HCT116 (cell line): ENCODE results near the gene MOGAT3. TPM values are rescaled to one million over a fixed set of nuclear protein-coding genes. Genes with fewer than 3 reads are reported as not detected.
A peak's percentile ranks its signal among the peaks of the same experiment; 100 is the strongest.

Experiments
- ATAC-seq: fragments of 200-7000 bp; cut with Tn5 transposase; 2 replicates; pipeline ENCODE4 v1.9.1; 2020; ENCODE audit warnings: mild to moderate bottlenecking, moderate library complexity
- BruUV-seq: library from RNA; stranded (reverse); fragments of 400-500 nt; replicated peaks from 2 replicates; lab custom pipeline; 2021; lab: Mats Ljungman, UMichigan
- CTCF ChIA-PET: fragments of 300-600 bp; sonication (Branson Sonifier 250); formaldehyde crosslinking; loops from one replicate; lab custom pipeline; 2021; ENCODE audit warnings: antibody characterized with exemption; lab: Charles Lee
- POLR2A ChIA-PET: fragments of 300-600, 350-600 bp; sonication (Branson Sonifier 250); formaldehyde crosslinking; loops from one replicate; lab custom pipeline; 2021; ENCODE audit warnings: antibody characterized with exemption; lab: Charles Lee
- RAD21 ChIA-PET, 2 experiments: fragments of 300-600 bp; sonication (Branson Sonifier 250); formaldehyde crosslinking; loops; one replicate each; lab custom pipeline; 2023; ENCODE audit warnings: low total read pairs in 2 of 2; ENCODE audit not compliant: uncharacterized antibody in 2 of 2, unreplicated experiment in 2 of 2, low non-redundant PET in 1 of 2; lab: Charles Lee
- DNase-seq: peaks from one replicate; pipeline ENCODE4 v3.0.0-alpha.2; 2010; ENCODE audit warnings: low read depth, low spot score
- H2AFZ ChIP-seq: fragments of 200-600 bp; shearing (Covaris generic), sonication (generic); 2 replicates; pipeline ENCODE4 v1.6.1; 2017; ENCODE audit warnings: low read depth, mixed run types, mixed read lengths, antibody characterized with exemption, low read length; ENCODE audit not compliant: poor library complexity, severe bottlenecking
- H3K27ac ChIP-seq: 2 replicates; pipeline ENCODE4 v1.5.1; 2012; ENCODE audit warnings: low read depth, low read length
- H3K27me3 ChIP-seq: fragments of 200-600 bp; sonication (generic); 2 replicates; pipeline ENCODE4 v1.6.1; 2016; ENCODE audit warnings: mixed run types, low read length, mixed read lengths; ENCODE audit not compliant: insufficient read depth
- H3K36me3 ChIP-seq, 2 experiments: fragments of 200-500 bp in 1 of 2; fragments of 200-600 bp in 1 of 2; sonication (Bioruptor generic) in 1 of 2; sonication (generic) in 1 of 2; 2 replicates each; pipeline versions ENCODE4 v1.5.1 to v1.6.1; 2014 to 2016; ENCODE audit warnings: low read length in 2 of 2, inconsistent platforms in 1 of 2, mixed read lengths in 1 of 2, mixed run types in 1 of 2; ENCODE audit not compliant: insufficient read depth in 2 of 2, control insufficient read depth in 1 of 2
- H3K4me1 ChIP-seq, 2 experiments: fragments of 200-600 bp in 1 of 2; sonication (generic) in 1 of 2; 2 replicates each; pipeline versions ENCODE4 v1.5.1 to v1.6.1; 2012 to 2017; ENCODE audit warnings: low read length in 2 of 2, inconsistent platforms in 1 of 2, mild to moderate bottlenecking in 1 of 2, mixed read lengths in 1 of 2, mixed run types in 1 of 2, moderate library complexity in 1 of 2; ENCODE audit not compliant: insufficient read depth in 2 of 2, control insufficient read depth in 1 of 2
- H3K4me2 ChIP-seq: fragments of 200-600 bp; sonication (generic); 2 replicates; pipeline ENCODE4 v1.6.1; 2017; ENCODE audit warnings: mixed run types, low read length, mixed read lengths
- H3K4me3 ChIP-seq, 2 experiments: fragments of 200-600 bp in 1 of 2; sonication (generic) in 1 of 2; replicated peaks in 1 of 2; 2 replicates each; pipeline ENCODE4 v1.5.1; 2011 to 2016; ENCODE audit warnings: low read length in 2 of 2, control low read depth in 1 of 2, low read depth in 1 of 2, mild to moderate bottlenecking in 1 of 2, mixed read lengths in 1 of 2, mixed run types in 1 of 2
- H3K79me2 ChIP-seq: fragments of 200-600 bp; sonication (generic); 2 replicates; pipeline ENCODE4 v1.6.1; 2017; ENCODE audit warnings: mild to moderate bottlenecking, mixed run types, low read length, moderate library complexity, mixed read lengths; ENCODE audit not compliant: insufficient read depth
- H3K9ac ChIP-seq: fragments of 200-600 bp; sonication (generic); 2 replicates; pipeline ENCODE4 v1.6.1; 2016; ENCODE audit warnings: low read length, mixed read lengths
- H3K9me2 ChIP-seq: fragments of 200-600 bp; sonication (generic), shearing (Covaris generic); 2 replicates; pipeline ENCODE4 v1.6.1; 2017; ENCODE audit warnings: mixed run types, mild to moderate bottlenecking, moderate library complexity; ENCODE audit not compliant: insufficient read depth
- H3K9me3 ChIP-seq, 2 experiments: fragments of 200-500 bp in 1 of 2; fragments of 200-600 bp in 1 of 2; sonication (Bioruptor generic) in 1 of 2; sonication (generic) in 1 of 2; 2 replicates each; pipeline ENCODE4 v1.6.1; 2014 to 2017; ENCODE audit warnings: low read length in 2 of 2, mixed read lengths in 2 of 2, inconsistent platforms in 1 of 2, low read depth in 1 of 2, mild to moderate bottlenecking in 1 of 2, mixed run types in 1 of 2, moderate library complexity in 1 of 2; ENCODE audit not compliant: control insufficient read depth in 1 of 2, insufficient read depth in 1 of 2
- H4K20me1 ChIP-seq: fragments of 200-600 bp; sonication (generic), shearing (Covaris generic); 2 replicates; pipeline ENCODE4 v1.6.1; 2017; ENCODE audit warnings: mixed run types, mild to moderate bottlenecking, moderate library complexity; ENCODE audit not compliant: insufficient read depth
- EZH2 ChIP-seq: fragments of 200-600 bp; sonication (generic); IDR thresholded peaks from 2 replicates; pipeline ENCODE4 v1.6.1; 2017; ENCODE audit warnings: antibody characterized with exemption, mixed run types
- POLR2A ChIP-seq: IDR thresholded peaks from 2 replicates; pipeline ENCODE4 v1.7.0; 2011; ENCODE audit warnings: borderline replicate concordance; ENCODE audit not compliant: insufficient read depth, insufficient read length; ENCODE audit errors: extremely low read depth
- SIN3A ChIP-seq: IDR thresholded peaks from 2 replicates; pipeline ENCODE4 v1.6.1; 2012; ENCODE audit warnings: low read depth
- intact Hi-C: fragments of 100-400 bp; cut with micrococcal nuclease; formaldehyde crosslinking; loops from 2 replicates; pipeline ENCODE4 v1.10.0; 2022
- microRNA-seq: library from miRNA; unstranded; fragments of <30 nt; microRNA quantifications from one replicate; pipeline ENCODE4, GENCODE V29; 2016; ENCODE audit warnings: borderline number of aligned reads
- total RNA-seq: library from RNA; stranded (reverse); gene quantifications from one replicate; pipeline ENCODE4 v1.2.1, GENCODE V29; 2021; ENCODE audit not compliant: unreplicated experiment

MOGAT3 gene
- total RNA-seq, 1 experiment from 2014 or later, result not detected

GRCh38 chr7:101151908-101152651 is 48.8 kb downstream of the MOGAT3 start:
- CTCF ChIA-PET, result interaction anchor here (3.1 kb wide), 1 partner anchor 8 kb away, joined by 37 read pairs; no protein-coding TSS in a partner anchor

More at GRCh38 chr7:101151908-101152651, 48.8 kb downstream of the MOGAT3 start:
- no peak for ATAC-seq
- Histone ChIP-seq H3K9me2 (no peaks in the 10 kb centered on the region), H3K9me3 (no peaks in the 10 kb centered on the region), H3K4me2 (no peak overlapping the region), H3K4me3 (no peak overlapping the region), H3K27me3 (no peaks in the 10 kb centered on the region), H3K36me3 (peaks cover 0 to 9% of the 10 kb centered on the region in 2 experiments; a peak in 1 of 4 replicates), H3K27ac (no peak overlapping the region), H3K4me1 (peaks cover 20 to 23% of the 10 kb centered on the region in 2 experiments), H2AFZ (no peak overlapping the region), H3K79me2 (peaks cover 28% of the 10 kb centered on the region), H4K20me1 (no peaks in the 10 kb centered on the region), H3K9ac (no peak overlapping the region)
- ChIA-PET POLR2A (interaction anchor here (0.9 to 3.1 kb wide), 3 partner anchors 11 to 15 kb away, joined by 3 to 10 read pairs (median 7); partner anchors contain the start of gene VGF), RAD21 (no interaction called here)
- no peak for DNase-seq
- TF ChIP-seq POLR2A (no peak), SIN3A (no peak), EZH2 (no peak)
- intact Hi-C loops, result no loop called here
- no TSS peak for BruUV-seq

Small RNA genes within 50 kb of the gene (microRNA-seq; reads per million reads assigned to microRNA genes)
- 5.2 reads per million, percentile 11 among the genes with 10 or more reads in this experiment for gene MIR4653

Other genes with a start within 250 kb of the MOGAT3 start
- gene MUC12, start 231.5 kb downstream of the MOGAT3 start, total RNA-seq, result 0.64 TPM
- not detected for gene MUC17, start 181.0 kb downstream of the MOGAT3 start, total RNA-seq
- 25.9 TPM for gene TRIM56, start 115.6 kb downstream of the MOGAT3 start, total RNA-seq
- gene SERPINE1, start 73.9 kb downstream of the MOGAT3 start, total RNA-seq, result 12.8 TPM
- 130 TPM for gene AP1S1, start 46.6 kb downstream of the MOGAT3 start, total RNA-seq
- gene VGF, start 35.5 kb downstream of the MOGAT3 start, total RNA-seq, result 43.2 TPM
- 2.0 TPM for gene NAT16, start 20.7 kb downstream of the MOGAT3 start, total RNA-seq
- gene PLOD3, start 16.5 kb upstream of the MOGAT3 start, total RNA-seq, result 83.7 TPM
- 69.4 TPM for gene ZNHIT1, start 17.1 kb upstream of the MOGAT3 start, total RNA-seq
- 16.9 TPM for gene CLDN15, start 36.8 kb upstream of the MOGAT3 start, total RNA-seq
- 114 TPM for gene FIS1, start 44.0 kb upstream of the MOGAT3 start, total RNA-seq
- 27.2 TPM for gene IFT22, start 120.8 kb upstream of the MOGAT3 start, total RNA-seq
- gene COL26A1, start 161.8 kb upstream of the MOGAT3 start, total RNA-seq, result 0.27 TPM